SU-DHL-6 (cell line): Measurements from ENCODE around the gene NRAP.

Source experiments
- H2AFZ ChIP-seq: fragments of 200-600 bp; sonication (generic); 2 replicates; pipeline ENCODE4 v1.6.1; 2014; ENCODE audit warnings: low read depth, mild to moderate bottlenecking, moderate library complexity, mixed read lengths, antibody characterized with exemption, low read length; ENCODE audit not compliant: severe bottlenecking
- H3F3A ChIP-seq: fragments of 200-600 bp; shearing (Covaris generic); 2 replicates; pipeline ENCODE4 v1.6.0; 2016; ENCODE audit warnings: antibody characterized with exemption, mild to moderate bottlenecking; ENCODE audit not compliant: insufficient read depth
- H3K27ac ChIP-seq: fragments of 200-600 bp; sonication (generic); 2 replicates; pipeline ENCODE4 v1.5.1; 2016; ENCODE audit warnings: low read depth, mild to moderate bottlenecking, low read length, moderate library complexity, mixed read lengths
- H3K27me3 ChIP-seq: fragments of 200-600 bp; sonication (generic), shearing (Covaris generic); 2 replicates; pipeline ENCODE4 v1.6.0; 2014; ENCODE audit warnings: mild to moderate bottlenecking, low read length
- H3K36me3 ChIP-seq: fragments of 200-600 bp; sonication (generic); 2 replicates; pipeline ENCODE4 v1.6.1; 2014; ENCODE audit warnings: mild to moderate bottlenecking, low read length, mixed read lengths
- H3K4me2 ChIP-seq: fragments of 300-600, 200-600 bp; shearing (Covaris generic), sonication (generic); 2 replicates; pipeline ENCODE4 v1.6.0; 2014; ENCODE audit warnings: low read length, low read depth, mild to moderate bottlenecking; ENCODE audit not compliant: poor library complexity, severe bottlenecking
- H3K4me3 ChIP-seq: fragments of 200-600 bp; sonication (generic); 2 replicates; pipeline ENCODE4 v1.5.1; 2014; ENCODE audit warnings: antibody characterized with exemption, low read length, mild to moderate bottlenecking, mixed read lengths; ENCODE audit not compliant: insufficient read depth, poor library complexity, severe bottlenecking
- H3K79me2 ChIP-seq: fragments of 200-600 bp; sonication (generic); 2 replicates; pipeline ENCODE4 v1.6.1; 2014; ENCODE audit warnings: mild to moderate bottlenecking, low read length, moderate library complexity; ENCODE audit not compliant: insufficient read depth
- H3K9ac ChIP-seq: fragments of 200-600 bp; sonication (generic); 2 replicates; pipeline ENCODE4 v1.7.0; 2014; ENCODE audit warnings: mild to moderate bottlenecking, low read length
- H3K9me2 ChIP-seq: fragments of 200-600 bp; sonication (generic); replicated peaks from 2 replicates; pipeline ENCODE4 v1.6.1; 2014; ENCODE audit warnings: low read length; ENCODE audit not compliant: insufficient read depth
- H3K9me3 ChIP-seq: fragments of 200-600 bp; sonication (generic); 2 replicates; pipeline ENCODE4 v1.6.1; 2014; ENCODE audit warnings: low read length, mixed read lengths; ENCODE audit not compliant: insufficient read depth
- H4K20me1 ChIP-seq: fragments of 200-600 bp; sonication (generic); 2 replicates; pipeline ENCODE4 v1.6.1; 2014; ENCODE audit warnings: low read depth, mild to moderate bottlenecking, antibody characterized with exemption, low read length, moderate library complexity, mixed read lengths
- EZH2phosphoT487 ChIP-seq: fragments of 200-600 bp; sonication (generic), shearing (Covaris generic); conservative IDR thresholded peaks from 2 replicates; pipeline ENCODE4 v1.6.1; 2018; ENCODE audit warnings: mild to moderate bottlenecking, antibody characterized with exemption, low read length, moderate library complexity, mixed read lengths
- TF ChIP-seq, protein P1 (sequence below): fragments of 200-600 bp; sonication (generic); IDR thresholded peaks from one replicate; pipeline ENCODE4 v1.5.1; 2017; ENCODE audit warnings: antibody characterized with exemption, mild to moderate bottlenecking, low read length, moderate library complexity; ENCODE audit not compliant: insufficient read depth, poor library complexity, severe bottlenecking

NRAP gene

DNA sequence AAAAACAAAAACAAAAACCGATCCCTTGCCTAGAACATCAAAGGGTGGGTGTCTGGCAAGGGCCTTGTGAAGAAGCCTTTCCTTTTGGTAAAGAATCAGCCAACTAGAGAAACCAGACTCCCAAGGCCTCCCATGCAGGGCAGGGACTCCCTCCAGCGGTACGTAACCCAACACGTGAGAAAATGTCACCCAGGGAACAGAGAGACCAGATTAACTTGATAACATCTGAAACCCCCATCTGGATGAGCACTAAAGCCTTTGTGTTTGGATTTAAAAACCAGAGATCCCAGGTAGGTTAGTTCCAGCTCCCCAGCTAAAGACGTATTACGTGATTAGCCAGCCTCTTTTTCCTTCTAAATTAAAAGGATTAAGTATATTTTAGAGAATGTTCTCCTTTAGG lies 114.0 kb downstream of the NRAP start:
- Histone ChIP-seq H3K9me2 (no peaks in the 10 kb centered on the region), H3K27me3 (no peaks in the 10 kb centered on the region), H3F3A (no peaks in the 10 kb centered on the region), H3K9me3 (no peaks in the 10 kb centered on the region), H3K36me3 (no peaks in the 10 kb centered on the region), H3K4me2 (no peak overlapping the region), H3K9ac (no peak overlapping the region), H3K27ac (no peak overlapping the region), H2AFZ (no peak overlapping the region), H3K4me3 (no peak overlapping the region), H4K20me1 (no peaks in the 10 kb centered on the region), H3K79me2 (no peaks in the 10 kb centered on the region)
- TF ChIP-seq, protein P1, sequence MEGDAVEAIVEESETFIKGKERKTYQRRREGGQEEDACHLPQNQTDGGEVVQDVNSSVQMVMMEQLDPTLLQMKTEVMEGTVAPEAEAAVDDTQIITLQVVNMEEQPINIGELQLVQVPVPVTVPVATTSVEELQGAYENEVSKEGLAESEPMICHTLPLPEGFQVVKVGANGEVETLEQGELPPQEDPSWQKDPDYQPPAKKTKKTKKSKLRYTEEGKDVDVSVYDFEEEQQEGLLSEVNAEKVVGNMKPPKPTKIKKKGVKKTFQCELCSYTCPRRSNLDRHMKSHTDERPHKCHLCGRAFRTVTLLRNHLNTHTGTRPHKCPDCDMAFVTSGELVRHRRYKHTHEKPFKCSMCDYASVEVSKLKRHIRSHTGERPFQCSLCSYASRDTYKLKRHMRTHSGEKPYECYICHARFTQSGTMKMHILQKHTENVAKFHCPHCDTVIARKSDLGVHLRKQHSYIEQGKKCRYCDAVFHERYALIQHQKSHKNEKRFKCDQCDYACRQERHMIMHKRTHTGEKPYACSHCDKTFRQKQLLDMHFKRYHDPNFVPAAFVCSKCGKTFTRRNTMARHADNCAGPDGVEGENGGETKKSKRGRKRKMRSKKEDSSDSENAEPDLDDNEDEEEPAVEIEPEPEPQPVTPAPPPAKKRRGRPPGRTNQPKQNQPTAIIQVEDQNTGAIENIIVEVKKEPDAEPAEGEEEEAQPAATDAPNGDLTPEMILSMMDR = no peak
- no peak for TF ChIP-seq EZH2phosphoT487

DNA sequence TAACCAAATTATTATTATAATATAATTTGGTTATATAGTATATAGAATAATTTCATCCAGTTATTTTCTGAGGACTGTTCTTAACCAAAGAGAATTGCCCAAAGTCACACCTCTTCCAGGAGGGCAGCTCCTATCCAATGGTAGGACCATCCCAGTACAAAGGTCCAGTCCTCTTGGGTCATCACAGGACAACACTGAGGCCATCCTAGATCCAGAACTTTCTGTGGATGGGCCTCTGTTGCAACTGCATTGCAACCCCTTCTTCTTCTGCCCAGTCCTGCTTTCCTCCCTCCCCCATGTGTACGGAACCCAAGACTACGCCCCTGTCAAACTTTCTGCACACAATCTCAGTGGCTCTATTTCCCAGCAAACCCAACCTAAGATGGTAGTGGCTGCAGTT lies 116.4 kb downstream of the NRAP start:
- Histone ChIP-seq H3K36me3 (no peaks in the 10 kb centered on the region), H3K79me2 (no peaks in the 10 kb centered on the region), H3K9me3 (no peaks in the 10 kb centered on the region), H3K9ac (no peak overlapping the region), H3K27me3 (no peaks in the 10 kb centered on the region), H4K20me1 (no peaks in the 10 kb centered on the region), H3K9me2 (no peaks in the 10 kb centered on the region), H3K27ac (no peak overlapping the region), H3K4me2 (no peak overlapping the region), H3K4me3 (no peak overlapping the region), H3F3A (no peaks in the 10 kb centered on the region), H2AFZ (no peak overlapping the region)
- TF ChIP-seq, protein P1 = no peak
- TF ChIP-seq EZH2phosphoT487 = no peak

DNA sequence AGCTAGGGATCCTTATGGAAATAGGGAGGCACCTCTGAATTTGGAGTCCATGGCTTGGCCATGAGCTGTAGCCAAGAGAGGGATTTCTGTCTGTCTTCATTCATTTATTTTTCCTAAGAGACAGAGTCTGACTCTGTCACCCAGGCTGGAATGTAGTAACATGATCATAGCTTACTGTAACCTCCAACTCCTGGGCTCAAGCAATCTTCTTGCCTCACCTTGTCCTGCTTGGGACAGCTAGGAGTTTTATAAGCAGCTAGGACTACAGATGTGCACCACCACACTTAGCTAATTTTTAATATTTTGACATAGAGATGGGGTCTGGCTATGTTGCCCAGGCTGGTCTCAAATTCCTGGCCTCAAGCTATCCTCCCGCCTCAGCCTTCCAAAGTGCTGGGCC lies 119.4 kb downstream of the NRAP start:
- no peaks in the 10 kb centered on the region for H3K9me2 ChIP-seq
- H3K27ac ChIP-seq = no peak overlapping the region
- H3K4me2 ChIP-seq = no peak overlapping the region
- H2AFZ ChIP-seq = no peak overlapping the region
- H3K9me3 ChIP-seq = no peaks in the 10 kb centered on the region
- H3F3A ChIP-seq = no peaks in the 10 kb centered on the region
- H3K9ac ChIP-seq = no peak overlapping the region
- H3K4me3 ChIP-seq = no peak overlapping the region
- H4K20me1 ChIP-seq = no peaks in the 10 kb centered on the region
- no peaks in the 10 kb centered on the region for H3K36me3 ChIP-seq
- H3K79me2 ChIP-seq = no peaks in the 10 kb centered on the region
- H3K27me3 ChIP-seq = no peaks in the 10 kb centered on the region
- TF ChIP-seq EZH2phosphoT487 = no peak
- TF ChIP-seq, protein P1 = no peak
